Right lobe of liver (tissue), 4 donors: ENCODE results near the gene UBE2G1.

Experiments used
- POLR2A ChIP-seq: fragments of 450-650 bp; IDR thresholded peaks from one replicate; pipeline ENCODE4 v1.6.1; 2017; ENCODE audit warnings: antibody characterized with exemption, mild to moderate bottlenecking
- TF ChIP-seq, protein P1 (sequence below), 4 donors: fragments of 200-600 bp in 3 of 4; fragments of 450-650 bp in 1 of 4; IDR thresholded peaks; one replicate each; pipeline versions ENCODE4 v1.5.1 to v1.8.0; 2016 to 2022; ENCODE audit warnings: antibody characterized with exemption in 4 of 4, mild to moderate bottlenecking in 2 of 4
- donor health status: DM: no; HTN: no; CAD: no.
- donor health status: DM: no; HTN: no; CAD: no.
- donor health status: DM: no; HTN: yes; CAD: no.

DNA sequence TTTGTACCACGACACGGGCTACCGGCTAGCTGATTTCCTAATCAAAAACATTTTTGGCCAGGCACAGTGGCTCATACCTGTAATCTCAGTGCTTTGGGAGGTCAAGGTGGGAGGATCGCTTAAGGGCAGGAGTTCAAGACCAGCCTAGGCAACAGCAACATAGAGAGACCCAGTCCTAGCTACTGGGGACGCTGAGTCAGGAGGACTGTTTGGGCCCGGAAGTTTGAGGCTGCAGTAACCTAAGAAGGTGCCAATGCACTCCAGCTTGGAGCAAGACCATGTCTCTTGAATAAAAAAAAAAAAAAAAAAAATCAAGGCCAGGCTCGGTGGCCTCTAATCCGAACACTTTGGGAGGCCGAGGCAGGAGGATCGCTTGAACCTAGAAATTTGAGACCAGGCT is 49.8 kb downstream of the UBE2G1 start:
- TF ChIP-seq POLR2A, result no peak
- TF ChIP-seq, protein P1, sequence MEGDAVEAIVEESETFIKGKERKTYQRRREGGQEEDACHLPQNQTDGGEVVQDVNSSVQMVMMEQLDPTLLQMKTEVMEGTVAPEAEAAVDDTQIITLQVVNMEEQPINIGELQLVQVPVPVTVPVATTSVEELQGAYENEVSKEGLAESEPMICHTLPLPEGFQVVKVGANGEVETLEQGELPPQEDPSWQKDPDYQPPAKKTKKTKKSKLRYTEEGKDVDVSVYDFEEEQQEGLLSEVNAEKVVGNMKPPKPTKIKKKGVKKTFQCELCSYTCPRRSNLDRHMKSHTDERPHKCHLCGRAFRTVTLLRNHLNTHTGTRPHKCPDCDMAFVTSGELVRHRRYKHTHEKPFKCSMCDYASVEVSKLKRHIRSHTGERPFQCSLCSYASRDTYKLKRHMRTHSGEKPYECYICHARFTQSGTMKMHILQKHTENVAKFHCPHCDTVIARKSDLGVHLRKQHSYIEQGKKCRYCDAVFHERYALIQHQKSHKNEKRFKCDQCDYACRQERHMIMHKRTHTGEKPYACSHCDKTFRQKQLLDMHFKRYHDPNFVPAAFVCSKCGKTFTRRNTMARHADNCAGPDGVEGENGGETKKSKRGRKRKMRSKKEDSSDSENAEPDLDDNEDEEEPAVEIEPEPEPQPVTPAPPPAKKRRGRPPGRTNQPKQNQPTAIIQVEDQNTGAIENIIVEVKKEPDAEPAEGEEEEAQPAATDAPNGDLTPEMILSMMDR (IDR thresholded peaks at IDR 0.05), result no peak
